NCI-H187 treated with DMSO at 0.1 percent for 48 hours (cell line): ENCODE measurements around the gene UBXN1.
"Not testable (repeated sequence)": the region's sequence is repeated elsewhere in the genome, so short reads cannot be mapped to it uniquely, and the experiment has no call there.

Experiments
- DNase-seq: peaks from one replicate; lab custom pipeline; 2025; lab: John Stamatoyannopoulos, UW

UBXN1 gene

DNA sequence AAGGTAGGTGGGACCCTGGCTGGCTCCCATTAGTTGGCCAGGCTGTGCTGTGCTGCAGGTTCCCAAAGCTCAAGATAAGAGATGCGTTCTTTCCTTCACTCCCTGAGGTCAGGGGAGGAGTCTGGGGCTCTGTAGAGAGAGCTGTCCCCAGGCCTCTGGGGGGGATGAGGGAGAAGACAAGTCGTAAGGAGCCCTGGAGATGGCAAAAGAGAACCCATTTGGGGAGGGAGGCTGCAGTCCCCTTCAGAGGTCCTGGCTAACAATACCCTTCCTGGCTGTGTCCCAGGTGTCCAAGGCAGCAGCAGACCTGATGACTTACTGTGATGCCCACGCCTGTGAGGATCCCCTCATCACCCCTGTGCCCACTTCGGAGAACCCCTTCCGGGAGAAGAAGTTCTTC is 29.5 kb upstream of the UBXN1 start:
- no peak for DNase-seq

DNA sequence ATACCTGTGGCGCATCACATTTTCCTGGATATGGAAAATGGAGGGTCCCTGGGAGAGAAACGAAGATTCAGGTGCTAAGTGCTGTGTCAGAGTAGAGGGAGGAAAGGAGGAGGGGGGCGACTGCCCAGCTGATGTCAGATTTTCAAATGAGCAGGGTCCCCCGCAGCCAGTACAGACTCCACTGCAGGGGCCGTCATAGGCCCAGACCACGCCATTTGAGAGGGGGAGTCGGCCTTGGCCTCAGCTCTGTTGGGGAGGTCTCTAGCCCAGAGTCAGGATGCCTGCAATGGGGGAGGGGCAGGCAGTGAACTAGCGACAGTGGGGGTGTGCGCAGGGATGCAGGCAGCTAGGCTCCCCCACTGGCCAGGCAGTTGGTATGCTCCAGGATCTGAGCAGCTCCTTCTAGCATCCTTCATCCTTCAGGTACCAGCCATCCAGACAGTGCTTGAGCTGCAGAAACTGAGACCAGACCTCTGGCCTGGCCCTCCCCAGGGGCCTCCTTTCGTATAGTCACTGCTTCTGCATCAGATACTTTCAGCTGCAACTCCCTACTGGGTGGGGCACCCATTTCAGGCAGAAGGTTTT is 28.5 kb upstream of the UBXN1 start, which contains the start of the genes BSCL2 and GNG3:
BSCL2 (minus strand) TSS at position 148 of the 585 bp plus-strand sequence. CDS start 229 bp downstream, outside the sequence.
GNG3 (plus strand) TSS at position 400 of the 585 bp plus-strand sequence. CDS start 620 bp downstream, outside the sequence.
- peak; percentile 20 for DNase-seq

DNA sequence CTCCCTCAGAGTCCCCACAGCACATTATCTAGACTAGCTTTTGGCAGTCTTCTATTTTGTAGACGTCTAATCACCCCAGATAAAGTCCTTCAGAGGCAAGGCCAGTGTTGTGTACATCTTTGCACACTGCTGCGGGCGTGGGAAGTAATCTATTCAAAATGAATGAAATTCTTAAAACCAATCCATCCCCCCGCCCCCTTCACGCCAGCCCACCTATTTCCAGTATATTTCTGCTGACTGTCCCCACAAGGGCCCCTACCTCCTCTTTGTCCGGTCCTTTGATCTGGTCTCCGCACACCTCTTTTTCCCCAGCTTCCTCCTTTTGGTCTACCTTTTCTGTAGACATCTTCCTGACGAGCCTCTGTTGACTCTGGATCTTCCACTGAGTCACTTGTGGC is 28.0 kb upstream of the UBXN1 start:
- DNase-seq = no peak

DNA sequence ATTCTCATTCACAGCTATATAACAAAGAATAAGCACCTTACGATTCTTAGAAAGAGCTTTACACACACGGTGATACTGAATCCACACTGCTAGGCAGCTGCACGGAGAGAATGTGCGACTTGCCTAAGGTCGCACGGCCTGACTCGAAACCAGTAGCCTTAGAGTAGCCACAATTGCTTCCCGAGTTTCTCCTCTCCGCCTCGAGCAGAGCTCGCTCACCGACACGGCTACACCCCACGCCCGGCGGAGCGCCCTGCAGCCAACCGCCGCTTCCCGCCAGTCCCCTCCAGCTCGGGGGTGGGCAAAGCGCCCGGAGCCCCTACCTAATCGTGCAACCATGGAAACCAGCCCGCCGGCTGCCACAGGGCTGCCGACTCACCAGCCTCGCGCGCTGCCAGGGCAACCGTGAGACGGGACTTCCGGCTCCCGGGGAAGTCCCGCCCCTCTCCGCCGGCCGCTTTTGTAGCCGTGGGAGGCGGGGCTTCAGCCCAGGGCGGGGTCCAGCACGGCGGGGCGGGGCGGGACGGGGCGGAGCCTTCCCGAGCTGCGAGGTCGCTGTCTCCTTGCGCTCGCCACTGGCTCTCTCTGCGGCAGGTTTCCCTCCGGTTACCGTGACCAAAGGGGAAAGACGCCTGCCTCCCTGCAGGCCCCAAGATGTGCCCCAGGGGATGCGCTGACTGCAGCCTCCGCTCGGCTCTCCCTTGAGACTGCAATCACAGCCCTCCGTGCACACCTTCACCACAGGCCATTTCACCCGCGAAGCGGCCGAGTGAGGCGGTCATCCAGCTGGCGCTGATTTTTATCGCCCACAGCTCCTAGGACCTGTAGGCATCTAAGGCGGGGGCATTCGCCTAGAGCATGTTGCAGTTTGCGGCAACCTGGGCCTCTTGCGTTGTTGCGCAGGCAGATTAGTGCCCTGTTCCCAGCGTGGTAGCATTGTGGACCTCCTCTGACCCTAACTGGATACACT is 27.3 kb upstream of the UBXN1 start:
- DNase-seq = peak; percentile 75

DNA sequence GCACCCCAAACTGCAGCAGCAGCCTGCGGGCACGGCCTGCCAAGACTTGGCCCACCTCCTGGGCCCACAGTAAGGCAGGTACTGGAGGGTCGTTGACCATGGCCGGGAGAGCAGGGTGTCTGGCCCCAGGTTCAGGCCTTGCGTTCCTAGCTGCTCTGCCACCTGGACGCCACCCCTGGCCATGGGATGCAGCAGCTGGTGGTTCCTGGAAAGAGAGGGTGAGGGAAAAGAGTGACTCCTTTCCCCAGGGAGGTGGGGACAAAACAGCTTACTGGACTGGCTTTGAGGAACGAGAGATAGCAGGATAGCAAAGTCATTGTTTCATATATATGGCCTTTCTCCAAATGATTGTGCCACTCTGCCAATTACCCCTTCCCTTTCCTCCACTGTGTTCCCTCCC is 26.5 kb upstream of the UBXN1 start:
- DNase-seq = no peak

DNA sequence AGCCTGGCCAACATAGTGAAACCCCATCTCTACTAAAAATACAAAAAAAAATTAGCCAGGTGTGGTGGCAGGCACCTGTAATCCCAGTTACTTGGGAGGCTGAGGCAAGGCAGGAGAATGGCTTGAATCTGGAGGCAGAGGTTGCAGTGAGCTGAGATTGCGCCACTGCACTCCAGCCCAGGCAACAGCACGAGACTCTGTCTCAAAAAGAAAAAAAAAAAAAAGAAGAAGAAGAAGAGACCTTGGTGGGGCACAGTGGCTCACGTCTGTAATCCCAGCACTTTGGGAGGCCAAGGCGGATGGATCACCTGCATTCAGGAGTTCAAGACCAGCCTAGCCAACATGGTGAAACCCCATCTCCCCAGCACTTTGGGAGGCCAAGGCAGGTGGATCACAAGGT is 25.0 kb upstream of the UBXN1 start:
- not testable (repeated sequence) for DNase-seq

DNA sequence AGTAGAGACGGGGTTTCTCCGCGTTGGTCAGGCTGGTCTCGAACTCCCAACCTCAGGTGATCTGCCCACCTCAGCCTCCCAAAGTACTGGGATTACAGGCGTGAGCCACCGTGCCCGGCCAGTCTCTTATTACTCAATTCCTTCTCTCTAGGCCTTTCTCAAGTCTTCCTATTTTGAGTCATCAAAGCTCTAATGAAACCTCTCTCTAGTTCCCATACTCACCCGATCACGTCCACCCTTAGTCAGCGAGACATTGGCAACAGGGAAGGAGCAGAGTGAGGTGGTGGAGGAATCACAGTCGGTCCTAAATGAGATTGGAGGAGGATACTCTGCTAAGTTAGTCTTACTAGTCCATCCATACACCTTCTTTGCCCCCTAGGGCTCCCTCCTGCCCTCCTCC is 23.4 kb upstream of the UBXN1 start:
- DNase-seq = no peak

DNA sequence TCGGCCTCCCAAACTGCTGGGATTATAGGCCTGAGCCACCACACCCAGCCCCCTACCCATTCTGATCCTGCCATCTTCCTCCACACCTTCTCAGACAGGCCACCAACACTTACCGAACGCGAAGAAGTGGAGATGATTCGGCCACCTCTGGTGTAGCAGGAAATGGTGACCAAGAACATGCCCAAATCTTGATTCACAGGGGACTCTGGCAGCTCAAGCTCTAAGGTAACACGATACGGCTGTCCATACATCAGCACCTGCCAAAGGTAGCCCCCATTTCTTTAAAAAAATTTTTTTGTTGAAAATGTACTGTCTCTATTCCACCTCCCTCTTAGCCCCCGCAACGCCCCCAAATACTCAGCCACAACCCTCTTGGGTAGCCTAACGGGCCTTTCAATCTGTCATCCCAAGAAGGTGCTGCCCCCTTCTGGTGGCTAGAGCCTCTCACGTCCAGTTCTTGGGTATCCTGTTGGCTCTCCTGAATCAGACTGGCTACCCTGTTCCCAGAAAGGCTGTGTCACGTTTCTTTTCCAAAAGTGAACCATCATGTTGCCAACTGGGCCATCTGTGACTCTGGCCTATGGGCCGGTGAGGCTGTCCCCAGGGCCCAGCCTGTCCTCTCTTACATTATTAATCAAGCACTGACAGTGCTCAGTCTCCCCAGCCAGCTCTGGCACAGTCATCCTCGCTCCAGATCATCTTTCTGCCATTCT is 15.7 kb upstream of the UBXN1 start:
- DNase-seq = no peak

DNA sequence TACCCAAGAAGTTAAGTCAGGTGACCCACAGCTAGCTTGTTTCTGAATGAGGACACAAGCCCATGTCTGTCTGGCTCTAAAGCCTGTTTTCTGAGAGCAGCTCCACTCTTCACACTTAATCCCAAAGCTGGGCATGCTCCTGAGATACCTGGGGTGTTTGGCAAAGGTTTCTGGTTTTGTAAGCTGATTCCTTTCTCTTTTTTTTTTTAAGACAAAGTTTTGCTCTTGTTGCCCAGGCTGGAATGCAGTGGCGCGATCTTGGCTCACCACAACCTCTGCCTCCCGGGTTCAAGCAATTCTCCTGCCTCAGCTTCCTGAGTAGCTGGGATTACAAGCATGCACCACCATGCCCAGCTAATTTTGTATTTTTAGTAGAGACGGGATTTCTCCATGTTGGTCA is 14.8 kb upstream of the UBXN1 start:
- not testable (repeated sequence) for DNase-seq

DNA sequence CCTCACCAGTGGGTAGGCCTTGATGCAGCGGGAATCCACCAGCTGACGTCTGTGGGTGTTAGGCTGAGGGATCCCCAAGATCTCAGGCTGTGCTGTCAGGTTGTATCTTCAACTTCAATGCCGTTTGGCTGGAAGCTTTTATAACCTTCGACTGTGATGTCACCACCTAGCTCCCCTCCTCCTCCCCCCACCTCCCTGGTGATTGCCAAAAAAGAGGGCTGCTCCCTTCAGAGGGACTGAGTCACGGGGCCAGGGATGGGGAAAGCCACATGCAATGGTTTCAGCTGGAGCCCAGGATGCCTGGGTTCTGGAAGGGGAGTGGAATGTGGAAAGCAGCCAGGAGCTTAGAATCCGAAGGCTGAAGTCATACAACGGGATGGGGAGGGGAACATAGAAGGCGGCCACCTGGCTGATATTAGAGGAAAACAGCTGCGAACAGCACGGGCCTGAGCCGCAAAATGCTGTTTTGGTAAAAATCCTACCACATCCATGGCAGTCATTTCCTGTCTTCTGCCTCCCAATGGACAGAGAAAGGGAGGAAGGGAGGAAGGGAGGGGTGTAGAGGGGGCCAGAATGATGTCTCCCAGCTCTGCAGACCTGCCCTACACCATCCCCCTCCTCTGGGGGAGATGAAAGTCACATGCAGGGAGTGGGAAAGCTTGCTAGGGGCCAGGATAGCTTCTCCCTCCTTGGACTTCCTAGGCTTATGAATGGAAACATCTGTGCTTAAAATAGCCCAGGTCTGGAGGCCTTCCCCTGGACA is 10.7 kb upstream of the UBXN1 start, which contains the start of gene LRRN4CL:
LRRN4CL (minus strand) TSS at position 110 of the 763 bp plus-strand sequence. CDS start 1,022 bp downstream, outside the sequence.
- DNase-seq = no peak

DNA sequence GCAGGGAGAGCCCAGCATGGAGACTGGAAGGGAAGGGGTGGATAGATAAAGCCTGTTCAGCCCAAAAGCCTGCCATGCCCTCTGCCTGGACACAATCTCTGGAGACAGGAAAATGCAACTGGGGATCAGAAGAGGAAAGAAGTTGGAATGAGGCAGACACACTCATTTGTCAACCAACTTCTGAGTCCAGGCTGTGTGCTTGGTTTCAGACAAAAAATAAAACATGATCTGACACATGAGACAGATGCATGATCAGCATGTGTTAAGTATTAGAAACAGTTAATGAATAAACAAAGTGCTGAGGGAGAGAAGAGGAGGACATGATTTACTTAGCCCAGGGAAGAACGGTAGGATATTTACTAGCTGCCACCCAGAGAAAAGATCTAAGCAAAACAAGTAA is 9.6 kb upstream of the UBXN1 start:
- DNase-seq = no peak

DNA sequence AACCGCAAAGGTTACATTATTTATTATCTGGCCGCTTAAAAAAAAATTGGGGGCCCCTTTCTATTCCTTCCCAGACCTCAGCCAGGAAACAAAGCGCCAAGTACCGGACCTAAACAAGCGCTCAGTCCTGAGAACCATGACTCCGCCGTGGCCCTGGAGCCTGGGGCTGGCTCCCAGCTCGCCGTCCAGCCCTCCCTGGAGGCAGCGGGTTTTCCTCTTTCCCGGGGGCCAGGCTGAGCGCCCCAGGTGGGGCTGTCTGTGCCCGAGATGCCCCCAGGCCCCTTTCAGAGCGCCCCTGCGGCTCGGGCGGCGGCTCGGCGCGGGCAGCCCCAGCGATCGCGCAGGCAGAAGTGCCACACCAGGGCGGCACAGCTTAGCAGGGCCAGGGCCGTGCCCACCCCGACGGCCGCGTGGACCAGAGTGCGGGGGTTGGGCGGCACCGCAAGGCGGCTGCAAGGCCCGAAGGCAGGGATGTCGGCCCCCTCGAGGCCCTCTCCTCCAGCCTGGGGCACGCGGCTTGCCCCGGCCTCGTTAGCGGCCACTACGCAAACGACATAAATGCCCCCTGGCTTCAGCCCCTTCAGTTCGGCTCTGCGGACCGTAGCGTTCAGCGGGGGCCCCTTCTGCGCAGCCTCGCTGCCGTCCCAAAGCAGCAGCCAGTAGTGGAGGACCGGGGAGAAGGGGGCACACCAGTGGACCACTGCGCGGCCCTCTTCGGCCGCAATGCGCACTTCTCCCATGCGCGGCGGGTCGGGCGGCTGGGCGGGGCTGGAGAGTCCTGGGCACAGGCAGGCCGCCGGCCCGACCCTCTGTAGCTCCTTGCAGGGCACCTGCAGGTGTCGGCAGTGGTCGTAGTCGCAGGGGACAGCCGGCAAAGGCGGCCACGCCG is 8.9 kb upstream of the UBXN1 start:
- no peak for DNase-seq

DNA sequence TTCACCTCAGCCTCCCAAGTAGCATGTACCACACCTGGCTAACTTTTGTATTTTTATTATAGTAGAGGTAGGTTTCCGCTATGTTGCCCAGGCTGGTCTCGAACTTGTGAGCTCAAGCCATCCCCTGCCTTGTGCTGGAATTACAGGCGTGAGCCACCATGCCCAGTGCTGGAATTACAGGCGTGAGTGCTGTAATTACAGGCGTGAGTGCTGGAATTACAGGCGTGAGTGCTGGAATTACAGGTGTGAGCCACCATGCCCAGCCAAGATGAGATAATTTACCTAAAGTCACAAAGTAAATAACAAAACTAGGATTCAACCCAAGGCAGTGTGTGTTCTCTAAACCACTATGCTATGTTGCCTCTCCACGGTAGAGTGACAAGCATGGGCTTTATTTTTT is 3.6 kb upstream of the UBXN1 start:
- no peak for DNase-seq

DNA sequence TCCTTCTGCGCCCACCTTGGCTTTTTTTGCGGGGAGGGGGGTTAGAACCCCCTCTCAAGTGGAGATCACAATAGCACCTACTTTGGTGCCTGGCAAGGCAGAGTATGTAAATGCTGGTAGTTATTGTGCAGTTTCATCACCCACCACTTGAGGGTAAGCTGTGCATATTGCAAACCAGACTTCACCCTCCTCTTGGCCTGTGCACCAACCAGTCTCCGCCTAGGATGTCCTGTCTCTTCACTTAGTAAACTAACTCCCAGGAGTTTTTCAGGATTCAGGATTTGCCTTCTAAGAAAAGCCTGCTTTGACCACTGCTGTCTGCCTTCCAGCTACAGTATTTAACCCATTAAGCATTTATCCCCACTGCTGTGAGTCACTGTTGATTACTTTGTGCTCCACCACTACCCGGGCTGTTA is 2.0 kb upstream of the UBXN1 start:
- no peak for DNase-seq

DNA sequence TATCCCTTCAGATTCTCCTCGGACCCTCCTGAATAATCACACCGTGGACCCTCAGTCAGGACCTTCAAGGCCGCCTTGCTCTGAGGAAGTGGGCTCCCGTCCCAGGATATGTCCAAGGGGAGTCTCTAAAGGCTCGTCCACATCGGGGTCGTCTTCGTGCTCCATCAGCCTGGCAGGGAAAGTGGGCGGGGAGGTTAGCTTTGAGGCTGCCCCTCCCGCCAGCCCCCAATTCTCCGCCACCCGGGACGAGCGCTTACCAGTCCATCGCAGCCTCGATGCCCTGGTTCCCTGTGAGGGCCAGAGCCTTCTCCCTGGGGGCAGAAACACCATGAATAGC is 472 bp downstream of the UBXN1 start:
- DNase-seq = no peak

DNA sequence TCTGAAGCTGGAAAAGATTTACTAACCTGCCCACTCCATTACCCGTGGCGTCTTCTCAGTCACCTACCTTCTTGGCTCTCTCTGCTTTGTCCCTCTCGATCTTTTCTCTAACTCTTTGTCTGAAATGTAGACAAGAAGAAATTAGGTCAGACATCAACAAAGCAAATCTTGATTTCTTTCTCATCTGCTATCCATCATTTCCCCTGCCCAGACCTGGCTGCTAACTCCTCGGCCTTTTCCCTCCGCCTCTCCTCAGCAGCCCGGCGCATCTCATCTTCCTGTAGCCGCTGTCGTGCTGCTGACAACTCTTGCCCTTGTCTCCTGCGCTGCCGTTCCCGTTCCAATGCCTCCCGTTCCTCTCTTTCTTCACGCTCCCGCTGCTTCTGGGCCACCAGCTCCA is 1.2 kb downstream of the UBXN1 start:
- no peak for DNase-seq

DNA sequence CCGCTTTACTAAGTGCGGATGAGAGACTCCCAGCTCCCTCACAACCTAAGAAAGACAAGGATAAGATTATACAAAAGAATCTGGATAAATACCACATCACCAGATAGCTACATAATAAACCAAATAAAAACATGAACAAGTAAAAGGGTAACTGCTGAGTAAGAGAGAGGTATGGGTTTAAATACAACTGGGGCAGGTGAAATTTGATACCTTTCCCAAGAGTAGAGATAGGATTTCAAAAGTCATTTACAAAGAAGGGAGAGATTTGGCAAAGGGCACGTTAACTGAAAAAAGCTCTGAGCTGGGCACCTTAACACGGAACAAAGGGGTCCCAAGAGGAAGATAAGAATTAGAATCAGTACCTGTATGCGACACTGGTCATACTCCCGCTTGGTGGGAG is 1.7 kb downstream of the UBXN1 start:
- no peak for DNase-seq

DNA sequence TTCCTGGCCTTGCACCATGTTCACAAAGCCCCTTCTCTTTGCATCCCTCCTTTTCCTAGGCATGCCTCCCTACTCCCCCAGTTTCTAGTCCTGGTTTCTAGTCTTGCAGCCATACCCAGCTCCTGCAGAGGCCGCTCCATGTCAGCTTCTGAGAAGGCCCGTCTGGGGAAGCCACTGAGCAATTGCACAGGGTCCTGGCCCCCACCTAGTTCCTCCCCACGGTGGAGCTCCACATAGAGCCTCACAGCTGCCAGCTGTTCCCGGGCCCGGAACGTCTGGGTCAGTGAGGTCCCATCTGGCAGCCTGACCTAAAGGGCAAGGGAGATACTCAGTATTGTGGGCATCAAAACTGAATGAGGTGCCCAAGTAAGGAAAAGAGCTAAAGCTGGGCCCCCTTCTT is 2.2 kb downstream of the UBXN1 start:
- no peak for DNase-seq

DNA sequence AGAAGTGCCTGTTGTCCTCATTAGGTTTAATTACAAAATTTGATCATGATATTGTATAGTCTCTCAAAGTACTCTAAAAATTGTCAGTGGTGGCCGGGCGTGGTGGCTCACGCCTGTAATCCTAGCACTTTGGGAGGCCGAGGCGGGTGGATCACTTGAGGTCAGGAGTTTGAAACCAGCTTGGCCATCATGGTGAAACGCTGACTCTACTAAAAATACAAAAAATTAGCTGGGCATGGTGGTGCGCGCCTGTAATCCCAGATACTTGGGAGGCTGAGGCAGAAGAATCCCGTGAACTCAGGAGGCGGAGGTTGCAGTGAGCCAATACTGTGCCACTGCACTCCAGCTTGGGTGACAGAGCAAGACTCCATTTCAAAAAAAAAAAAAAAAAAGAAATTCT is 3.5 kb downstream of the UBXN1 start:
- not testable (repeated sequence) for DNase-seq

DNA sequence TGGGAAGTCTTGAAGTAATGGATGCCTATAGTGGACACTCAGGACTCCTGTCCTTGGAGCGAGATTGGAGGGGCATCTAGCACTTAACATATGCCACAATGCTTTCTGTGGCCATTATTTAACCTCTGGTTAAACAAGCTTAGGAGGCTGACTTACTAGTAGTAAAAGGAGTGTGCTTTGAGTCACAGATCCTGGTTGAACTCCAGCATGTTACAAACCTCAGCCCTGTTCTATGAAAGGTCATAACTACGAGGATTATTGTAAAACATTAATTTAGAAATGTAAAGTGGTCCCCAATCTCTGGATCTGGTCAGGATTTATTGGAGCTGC is 5.7 kb downstream of the UBXN1 start:
- no peak for DNase-seq
